SK-N-SH (cell line): Measurements from ENCODE around the gene SMO. TPM values are rescaled to one million over a fixed set of nuclear protein-coding genes. Genes with fewer than 3 reads are reported as not detected.

Experiments used
- CTCF ChIA-PET: fragments of 300-600, 350-600 bp; formaldehyde crosslinking; extraction: SDS; loops from one replicate; lab custom pipeline; 2021; lab: Yijun Ruan, JAX
- POLR2A ChIA-PET: fragments of 350-600 bp; sonication (Branson Sonifier 250); formaldehyde crosslinking; extraction: SDS; loops from one replicate; lab custom pipeline; 2020; ENCODE audit warnings: antibody characterized with exemption, inconsistent platforms; lab: Yijun Ruan, JAX
- DNase-seq: peaks from one replicate; pipeline ENCODE4 v3.0.0; 2012
- H2AFZ ChIP-seq: fragments of 200-600 bp; sonication (generic); 2 replicates; pipeline ENCODE4 v1.8.1; 2016; ENCODE audit warnings: antibody characterized with exemption, mild to moderate bottlenecking, low read depth
- H3F3A ChIP-seq: fragments of 200-600 bp; sonication (generic); replicated peaks from 2 replicates; pipeline ENCODE3; 2016; ENCODE audit warnings: antibody characterized with exemption, mild to moderate bottlenecking; ENCODE audit not compliant: insufficient read depth
- H3K27ac ChIP-seq, 2 experiments: fragments of 200-500 bp in 1 of 2; fragments of 200-600 bp in 1 of 2; sonication (Bioruptor generic) in 1 of 2; sonication (generic), shearing (Covaris generic) in 1 of 2; 2 replicates each; pipeline versions ENCODE4 v1.5.1 to v1.6.1; 2014 to 2016; ENCODE audit warnings: low read depth in 2 of 2, inconsistent platforms in 1 of 2, low read length in 1 of 2, mild to moderate bottlenecking in 1 of 2, mixed read lengths in 1 of 2
- H3K27me3 ChIP-seq: fragments of 200-600 bp; sonication (generic), shearing (Covaris generic); 2 replicates; pipeline ENCODE4 v1.6.1; 2016; ENCODE audit warnings: mixed run types; ENCODE audit not compliant: insufficient read depth
- H3K36me3 ChIP-seq, 2 experiments: fragments of 200-500 bp in 1 of 2; fragments of 200-600 bp in 1 of 2; sonication (Bioruptor generic) in 1 of 2; sonication (generic) in 1 of 2; replicated peaks in 1 of 2; 2 replicates each; pipeline versions ENCODE3 to v1.5.1; 2014 to 2016; ENCODE audit warnings: low read length in 1 of 2, mild to moderate bottlenecking in 1 of 2; ENCODE audit not compliant: insufficient read depth in 2 of 2, control insufficient read depth in 1 of 2
- H3K4me1 ChIP-seq, 2 experiments: fragments of 200-500 bp in 1 of 2; fragments of 200-600 bp in 1 of 2; sonication (Bioruptor generic) in 1 of 2; sonication (generic), shearing (Covaris generic) in 1 of 2; 2 replicates each; pipeline versions ENCODE4 v1.5.1 to v1.6.1; 2014 to 2016; ENCODE audit warnings: low read depth in 1 of 2, low read length in 1 of 2, mixed run types in 1 of 2; ENCODE audit not compliant: insufficient read depth in 2 of 2, control insufficient read depth in 1 of 2
- H3K4me2 ChIP-seq: fragments of 200-600 bp; sonication (generic), shearing (Covaris generic); 2 replicates; pipeline ENCODE4 v1.6.1; 2017; ENCODE audit warnings: mixed run types
- H3K4me3 ChIP-seq, 2 experiments: fragments of 200-500 bp in 1 of 2; fragments of 200-600 bp in 1 of 2; sonication (Bioruptor generic) in 1 of 2; sonication (generic), shearing (Covaris generic) in 1 of 2; 2 replicates each; pipeline versions ENCODE4 v1.5.1 to v1.8.1; 2014 to 2016; ENCODE audit warnings: low read depth in 2 of 2, inconsistent platforms in 1 of 2, low read length in 1 of 2, mild to moderate bottlenecking in 1 of 2, mixed read lengths in 1 of 2, moderate library complexity in 1 of 2
- H3K79me2 ChIP-seq: fragments of 200-600 bp; sonication (generic); 2 replicates; pipeline ENCODE4 v1.8.1; 2017; ENCODE audit warnings: mild to moderate bottlenecking; ENCODE audit not compliant: insufficient read depth
- H3K9ac ChIP-seq: fragments of 200-600 bp; sonication (generic); 2 replicates; pipeline ENCODE4 v1.6.1; 2017; ENCODE audit warnings: mixed run types
- H3K9me2 ChIP-seq: fragments of 200-600 bp; sonication (generic); 2 replicates; pipeline ENCODE4 v1.6.1; 2017; ENCODE audit warnings: mixed run types
- H3K9me3 ChIP-seq: fragments of 200-600 bp; sonication (generic); 2 replicates; pipeline ENCODE4 v1.6.1; 2017; ENCODE audit warnings: mixed run types, mild to moderate bottlenecking, moderate library complexity
- H4K20me1 ChIP-seq: fragments of 200-600 bp; sonication (generic); 2 replicates; pipeline ENCODE4 v1.6.1; 2017; ENCODE audit warnings: mild to moderate bottlenecking, mixed run types; ENCODE audit not compliant: insufficient read depth
- CHD2 ChIP-seq: fragments of 150-350 bp; IDR thresholded peaks from 2 replicates; pipeline ENCODE4 v1.6.1; 2018; ENCODE audit warnings: low read length; ENCODE audit not compliant: partially characterized antibody
- EP300 ChIP-seq, 2 experiments: IDR thresholded peaks; 2 replicates each; pipeline versions ENCODE4 v1.4.0 to v1.6.1; 2012; ENCODE audit warnings: borderline replicate concordance in 1 of 2, low read depth in 1 of 2, low read length in 1 of 2
- EZH2phosphoT487 ChIP-seq: fragments of 200-600 bp; sonication (generic); IDR thresholded peaks from 2 replicates; pipeline ENCODE4 v1.6.1; 2017; ENCODE audit warnings: low read depth, mixed run types, mild to moderate bottlenecking, antibody characterized with exemption, moderate library complexity, borderline replicate concordance
- GATA2 ChIP-seq: sonication (generic); formaldehyde crosslinking; IDR thresholded peaks from 2 replicates; pipeline ENCODE4 v1.5.0; 2020; ENCODE audit warnings: mild to moderate bottlenecking, missing genetic modification reagents
- JUND ChIP-seq: IDR thresholded peaks from 2 replicates; pipeline ENCODE4 v1.4.0; 2012
- MXI1 ChIP-seq: IDR thresholded peaks from 2 replicates; pipeline ENCODE4 v1.6.1; 2012; ENCODE audit warnings: mild to moderate bottlenecking, low read depth, low read length, improper control_type of control experiment
- NFIC ChIP-seq: IDR thresholded peaks from 2 replicates; pipeline ENCODE4 v1.4.0; 2012; ENCODE audit warnings: borderline replicate concordance
- PBX3 ChIP-seq: IDR thresholded peaks from 2 replicates; pipeline ENCODE4; 2012
- POLR2AphosphoS5 ChIP-seq: IDR thresholded peaks from 2 replicates; pipeline ENCODE4 v1.6.1; 2012; ENCODE audit warnings: low read depth, low read length
- RAD21 ChIP-seq: IDR thresholded peaks from 2 replicates; pipeline ENCODE4 v1.6.1; 2012; ENCODE audit warnings: mild to moderate bottlenecking, low read length
- RCOR1 ChIP-seq: fragments of 150-350 bp; IDR thresholded peaks from 2 replicates; pipeline ENCODE4 v1.6.1; 2017; ENCODE audit warnings: antibody characterized with exemption, low read length
- RFX5 ChIP-seq: IDR thresholded peaks from 2 replicates; pipeline ENCODE4 v1.6.1; 2012; ENCODE audit warnings: mild to moderate bottlenecking, improper control_type of control experiment, low read length
- TAF1 ChIP-seq: IDR thresholded peaks from 2 replicates; pipeline ENCODE4 v1.6.1; 2012; ENCODE audit warnings: low read depth, mild to moderate bottlenecking, low read length, moderate library complexity, borderline replicate concordance
- TCF12 ChIP-seq: IDR thresholded peaks from 2 replicates; pipeline ENCODE4 v1.4.0; 2012
- YY1 ChIP-seq: IDR thresholded peaks from 2 replicates; pipeline ENCODE4 v1.4.0; 2012; ENCODE audit warnings: low read depth, mild to moderate bottlenecking
- ZBTB33 ChIP-seq: IDR thresholded peaks from 2 replicates; pipeline ENCODE4 v1.4.0; 2012; ENCODE audit warnings: low read depth, borderline replicate concordance
- WGBS: methylation state at CpG from one replicate; pipeline ENCODE4 v1.1.6; 2017; ENCODE audit warnings: low lambda C conversion rate; 5-methylcytosine and 5-hydroxymethylcytosine counted together
- polyA plus RNA-seq, 3 experiments: library from polyadenylated mRNA; depleted of rRNA; stranded (reverse); fragments of >200 nt; gene quantifications; 2 replicates each; pipeline ENCODE4 v1.2.3, GENCODE V29; 2012
- TF ChIP-seq, protein P1 (sequence below): fragments of 150-350 bp; IDR thresholded peaks from 2 replicates; pipeline ENCODE4 v1.6.1; 2017; ENCODE audit warnings: antibody characterized with exemption, low read length, low read depth, borderline replicate concordance

SMO gene
- polyA plus RNA-seq, 1 of the 3 experiments (the other 2 are of a cell fraction): 37.0 TPM

- Histone ChIP-seq H3K36me3 (peaks cover 0 to 13% of the 10 kb centered on the region in 2 experiments), H3K4me1 (no peaks in the 10 kb centered on the region), H3K27me3 (no peaks in the 10 kb centered on the region), H3K9ac (no peak overlapping the region), H4K20me1 (peaks cover 14% of the 10 kb centered on the region; the same call in 1 of the 2 replicates), H3K27ac (no peak overlapping the region), H3K9me2 (no peaks in the 10 kb centered on the region), H3K4me2 (no peak overlapping the region), H3K4me3 (no peak overlapping the region), H3F3A (peaks cover 3% of the 10 kb centered on the region), H3K79me2 (peaks cover 67% of the 10 kb centered on the region), H2AFZ (no peak overlapping the region), H3K9me3 (no peaks in the 10 kb centered on the region)
- DNase-seq: no peak
- POLR2A ChIA-PET: no interaction called here
- CTCF ChIA-PET: interaction anchor here (0.6 to 5.9 kb wide), 7 partner anchors 9 to 274 kb away, joined by 3 to 50 read pairs (median 5); partner anchors contain the start of gene SMO
- WGBS: 87% methylated on average over 4 of the region's 4 CpGs
- TF ChIP-seq GATA2 (CRISPR knock-in tag) (no peak), ZBTB33 (no peak), POLR2AphosphoS5 (no peak), RCOR1 (no peak), MXI1 (no peak), YY1 (no peak), CHD2 (no peak), EP300 (IDR thresholded peaks at IDR 0.05; ENCODE audit: borderline replicate concordance in 1 of 2, low read depth in 1 of 2, low read length in 1 of 2) (no peak), PBX3 (no peak), NFIC (no peak), TAF1 (no peak), EZH2phosphoT487 (no peak), JUND (no peak), TCF12 (no peak), RAD21 (no peak), RFX5 (no peak)
- TF ChIP-seq, protein P1, sequence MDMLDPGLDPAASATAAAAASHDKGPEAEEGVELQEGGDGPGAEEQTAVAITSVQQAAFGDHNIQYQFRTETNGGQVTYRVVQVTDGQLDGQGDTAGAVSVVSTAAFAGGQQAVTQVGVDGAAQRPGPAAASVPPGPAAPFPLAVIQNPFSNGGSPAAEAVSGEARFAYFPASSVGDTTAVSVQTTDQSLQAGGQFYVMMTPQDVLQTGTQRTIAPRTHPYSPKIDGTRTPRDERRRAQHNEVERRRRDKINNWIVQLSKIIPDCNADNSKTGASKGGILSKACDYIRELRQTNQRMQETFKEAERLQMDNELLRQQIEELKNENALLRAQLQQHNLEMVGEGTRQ: no peak
Measured at GRCh38 chr7:129197771-129198170, 9.3 kb downstream of the SMO start.
